Measurements from ENCODE around the gene TRIM32.

DNA sequence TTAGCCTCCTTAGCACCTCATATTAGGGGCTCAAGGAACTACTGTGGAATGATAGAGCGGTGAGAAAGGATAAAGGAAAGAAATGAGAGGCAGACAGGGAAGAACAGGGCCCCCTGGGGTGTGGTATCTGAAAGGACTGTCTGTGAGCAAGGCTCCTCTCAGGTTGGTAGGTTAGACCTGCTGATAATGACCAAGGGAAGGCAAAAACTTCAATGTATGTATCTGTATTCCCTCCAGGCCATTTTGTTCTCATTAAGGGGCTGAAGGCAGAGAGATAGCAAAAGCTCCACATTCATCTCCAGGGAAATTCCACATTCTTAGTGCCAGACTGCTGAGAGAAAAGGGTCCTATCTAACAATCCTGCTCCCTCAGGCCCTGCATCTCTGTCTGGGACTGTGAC is 28.6 kb downstream of the TRIM32 start:
- TF ChIP-seq POLR2A (IDR thresholded peaks at IDR 0.05; ENCODE audit: borderline replicate concordance, extremely low read depth, insufficient read depth, insufficient read length) (no peak), SP1 (IDR thresholded peaks at IDR 0.05; ENCODE audit: low read depth) (no peak), YY1 (IDR thresholded peaks at IDR 0.05; ENCODE audit: extremely low read depth, insufficient replicate concordance, low read depth, low read length) (no peak)
- TF ChIP-seq, protein P1, sequence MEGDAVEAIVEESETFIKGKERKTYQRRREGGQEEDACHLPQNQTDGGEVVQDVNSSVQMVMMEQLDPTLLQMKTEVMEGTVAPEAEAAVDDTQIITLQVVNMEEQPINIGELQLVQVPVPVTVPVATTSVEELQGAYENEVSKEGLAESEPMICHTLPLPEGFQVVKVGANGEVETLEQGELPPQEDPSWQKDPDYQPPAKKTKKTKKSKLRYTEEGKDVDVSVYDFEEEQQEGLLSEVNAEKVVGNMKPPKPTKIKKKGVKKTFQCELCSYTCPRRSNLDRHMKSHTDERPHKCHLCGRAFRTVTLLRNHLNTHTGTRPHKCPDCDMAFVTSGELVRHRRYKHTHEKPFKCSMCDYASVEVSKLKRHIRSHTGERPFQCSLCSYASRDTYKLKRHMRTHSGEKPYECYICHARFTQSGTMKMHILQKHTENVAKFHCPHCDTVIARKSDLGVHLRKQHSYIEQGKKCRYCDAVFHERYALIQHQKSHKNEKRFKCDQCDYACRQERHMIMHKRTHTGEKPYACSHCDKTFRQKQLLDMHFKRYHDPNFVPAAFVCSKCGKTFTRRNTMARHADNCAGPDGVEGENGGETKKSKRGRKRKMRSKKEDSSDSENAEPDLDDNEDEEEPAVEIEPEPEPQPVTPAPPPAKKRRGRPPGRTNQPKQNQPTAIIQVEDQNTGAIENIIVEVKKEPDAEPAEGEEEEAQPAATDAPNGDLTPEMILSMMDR (IDR thresholded peaks at IDR 0.05 in 2 of 3, conservative IDR thresholded peaks at IDR 0.05 in 1 of 3; ENCODE audit: borderline replicate concordance in 1 of 3, insufficient read depth in 1 of 3, low read depth in 2 of 3, low read length in 2 of 3) = no peak
